ENCODE data around the gene ALKBH3.
A peak's percentile ranks its signal among the peaks of the same experiment; 100 is the strongest.

The ALKBH3 gene

GRCh38 chr11:43923406-43924111, 42.9 kb downstream of the ALKBH3 start:
- DNase-seq: no peak

- no peak for DNase-seq
Observed at GRCh38 chr11:43924112-43924855, 43.7 kb downstream of the ALKBH3 start.

- no peak for DNase-seq
Observed at GRCh38 chr11:43925063-43925931, 44.7 kb downstream of the ALKBH3 start.

GRCh38 chr11:43925932-43926505, 45.4 kb downstream of the ALKBH3 start:
- no peak for DNase-seq

GRCh38 chr11:43927070-43927469, 46.4 kb downstream of the ALKBH3 start:
- DNase-seq: no peak

GRCh38 chr11:43927925-43928707, 47.5 kb downstream of the ALKBH3 start:
- no peak for DNase-seq

GRCh38 chr11:43928721-43929120, 48.1 kb downstream of the ALKBH3 start:
- no peak for DNase-seq

GRCh38 chr11:43930868-43931716, 50.5 kb downstream of the ALKBH3 start:
- peak; percentile 58 for DNase-seq

GRCh38 chr11:43931717-43932039, 51.0 kb downstream of the ALKBH3 start:
- DNase-seq: no peak

- no peak for DNase-seq
Observed at GRCh38 chr11:43933226-43933607, 52.6 kb downstream of the ALKBH3 start.

- no peak for DNase-seq
Observed at GRCh38 chr11:43933608-43934551, 53.2 kb downstream of the ALKBH3 start.

- DNase-seq: no peak
Observed at GRCh38 chr11:43934601-43935423, 54.2 kb downstream of the ALKBH3 start.

GRCh38 chr11:43935424-43935979, 54.9 kb downstream of the ALKBH3 start:
- no peak for DNase-seq

GRCh38 chr11:43936076-43936475, 55.4 kb downstream of the ALKBH3 start:
- DNase-seq: no peak

- no peak for DNase-seq
Observed at GRCh38 chr11:43937434-43938411, 57.1 kb downstream of the ALKBH3 start.

GRCh38 chr11:43941257-43941994, 60.8 kb downstream of the ALKBH3 start:
- DNase-seq: no peak

Data from RPMI8226 (cell line).